HG02610 (cell line): ENCODE results near the gene ZNF408.
"Not testable (repeated sequence)": the region's sequence is repeated elsewhere in the genome, so short reads cannot be mapped to it uniquely, and the experiment has no call there.

Experiments used
- ATAC-seq: cut with Tn5 transposase; IDR thresholded peaks from one replicate; pipeline ENCODE4 v1.9.1; 2021; ENCODE audit warnings: mild to moderate bottlenecking, moderate library complexity; ENCODE audit not compliant: unreplicated experiment

ZNF408 gene

DNA sequence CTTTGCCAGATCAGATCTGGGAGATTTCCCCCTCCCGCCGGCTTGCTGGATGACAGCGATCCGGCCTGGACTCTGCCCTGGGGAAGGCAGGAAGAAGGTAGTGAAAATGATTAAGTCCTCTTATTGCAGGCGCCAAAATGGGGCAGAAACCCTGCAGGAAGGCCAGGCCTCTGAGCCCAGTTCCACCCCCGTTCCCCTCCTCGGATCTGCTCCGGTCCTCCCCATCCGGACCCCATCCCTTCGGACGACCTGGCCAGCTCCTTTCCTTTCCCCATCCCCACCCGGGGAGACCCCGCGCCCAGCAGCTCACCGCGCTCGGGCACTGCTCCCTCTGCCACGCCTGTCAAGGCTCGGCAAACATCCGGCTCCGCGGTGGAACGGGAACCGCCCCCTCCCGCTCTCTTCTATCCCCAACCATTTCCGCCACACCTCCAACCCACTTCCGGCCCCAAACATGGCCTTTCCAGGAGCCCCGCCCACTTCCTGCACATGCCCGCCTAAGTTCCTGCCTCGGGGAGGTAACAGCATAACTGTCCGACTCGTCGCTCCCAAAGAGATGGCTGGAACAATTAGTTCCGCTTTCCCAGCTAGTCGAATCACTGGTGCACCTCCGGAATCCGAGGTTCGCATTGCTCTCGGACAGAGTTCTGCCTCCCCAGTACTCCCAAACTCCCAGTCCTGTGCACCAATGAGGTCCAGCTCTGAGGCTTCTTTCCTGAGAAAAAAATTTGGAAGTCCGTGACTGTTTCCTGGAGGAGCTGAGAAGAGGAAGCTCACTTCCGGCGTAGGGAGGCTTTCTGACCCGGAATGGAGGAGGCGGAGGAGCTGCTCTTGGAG is at the start of gene ZNF408, which contains the start of gene ARHGAP1:
ZNF408 (plus strand) TSS at position 791 of the 837 bp plus-strand sequence; CDS start at position 808, 17 bp downstream.
ARHGAP1 (minus strand) TSS at position 379 of the 837 bp plus-strand sequence. CDS start 4,512 bp downstream, outside the sequence.
- ATAC-seq, result peak; percentile 90

DNA sequence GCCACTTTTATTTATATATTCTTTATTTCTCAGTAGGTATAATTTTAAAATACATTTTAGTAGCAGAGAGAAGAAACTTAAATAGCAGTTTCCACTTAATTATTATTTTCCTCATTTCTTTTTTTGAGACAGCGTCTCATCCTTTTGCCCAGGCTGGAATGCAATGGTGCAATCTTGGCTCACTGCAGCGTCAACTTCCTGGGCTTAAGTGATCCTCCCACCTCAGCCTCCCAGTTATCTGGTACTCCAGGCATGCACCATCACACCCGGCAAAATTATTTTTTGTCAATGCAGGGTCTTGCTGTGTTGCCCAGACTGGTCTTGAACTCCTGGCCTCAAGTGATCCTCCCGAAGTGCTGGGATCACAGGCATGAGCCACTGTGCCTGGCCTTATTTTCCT is 45.2 kb upstream of the ZNF408 start:
- no peak for ATAC-seq

DNA sequence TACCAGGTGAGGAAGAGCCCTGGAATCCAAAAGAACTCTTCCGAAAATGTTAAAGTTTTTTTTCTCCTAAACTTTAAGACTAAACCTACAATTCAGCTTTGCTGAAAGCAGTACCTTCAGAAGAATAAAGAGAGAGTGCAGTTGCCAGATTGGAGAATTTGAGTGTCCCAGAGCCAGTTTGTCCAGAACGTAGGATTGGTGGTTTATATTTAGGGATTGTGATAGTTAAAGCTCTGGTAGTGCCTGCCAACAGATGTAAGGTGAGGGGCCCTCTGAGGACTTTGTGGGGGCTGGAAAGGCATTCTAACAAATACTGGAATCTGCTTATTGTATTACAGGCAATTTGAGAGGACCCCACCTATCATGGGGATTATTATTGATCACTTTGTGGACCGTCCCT is 43.6 kb upstream of the ZNF408 start:
- ATAC-seq, result no peak

DNA sequence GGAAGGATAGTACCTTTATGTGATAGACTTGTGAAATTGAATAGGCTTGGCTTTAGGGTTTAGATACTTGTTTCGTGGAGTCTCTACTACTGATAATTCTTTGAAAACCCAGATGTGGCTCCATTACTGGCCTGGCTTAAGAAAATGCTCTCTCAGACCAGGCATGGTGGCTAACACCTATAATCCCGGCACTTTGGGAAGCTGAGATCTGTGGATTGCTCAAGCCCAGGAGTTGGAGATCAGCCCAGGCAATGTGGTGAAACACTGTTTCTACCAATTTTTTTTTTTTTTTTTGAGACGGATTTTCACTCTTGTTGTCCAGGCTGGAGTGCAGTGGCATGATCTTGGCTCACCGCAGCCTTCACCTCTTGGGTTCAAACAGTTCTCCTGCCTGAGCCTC is 42.6 kb upstream of the ZNF408 start:
- ATAC-seq, result no peak

DNA sequence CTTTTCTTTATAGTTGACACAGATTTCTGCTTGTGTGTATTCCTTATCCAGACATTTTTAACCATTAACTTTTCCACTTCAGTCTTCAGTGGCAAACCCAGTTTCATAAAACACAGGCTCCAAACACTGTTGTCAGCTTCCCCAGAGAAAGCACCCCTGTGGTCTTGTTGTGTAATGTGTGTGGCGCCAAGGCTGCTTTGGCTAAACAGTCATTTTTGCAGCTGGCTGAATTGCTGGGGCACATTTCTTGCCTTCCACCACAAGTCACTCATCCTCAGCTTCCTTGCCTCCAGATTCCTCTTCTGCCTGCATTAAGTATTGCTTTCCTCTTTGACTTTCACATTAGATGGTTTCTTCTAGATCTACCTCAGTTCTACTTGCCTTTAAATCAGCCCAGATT is 40.9 kb upstream of the ZNF408 start:
- ATAC-seq, result no peak

DNA sequence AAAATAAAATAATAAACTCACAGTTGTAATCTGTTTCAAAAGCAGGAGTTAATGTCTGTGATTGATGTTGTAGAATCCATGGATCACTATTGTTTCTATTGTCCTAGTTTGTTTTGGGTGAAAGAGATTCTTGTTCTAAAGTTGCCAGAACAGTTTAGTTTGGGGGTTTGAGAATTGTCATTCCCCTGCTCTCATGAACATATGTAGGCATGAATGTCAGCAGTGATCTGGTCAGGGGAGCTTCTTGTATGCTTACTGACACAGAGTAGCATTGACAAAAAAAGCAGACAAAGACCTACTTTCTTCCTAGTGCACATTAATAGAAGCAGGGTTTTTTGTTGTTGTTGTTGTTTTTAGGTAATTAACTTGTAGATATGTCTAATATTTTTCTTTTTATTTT is 39.0 kb upstream of the ZNF408 start:
- ATAC-seq, result no peak

DNA sequence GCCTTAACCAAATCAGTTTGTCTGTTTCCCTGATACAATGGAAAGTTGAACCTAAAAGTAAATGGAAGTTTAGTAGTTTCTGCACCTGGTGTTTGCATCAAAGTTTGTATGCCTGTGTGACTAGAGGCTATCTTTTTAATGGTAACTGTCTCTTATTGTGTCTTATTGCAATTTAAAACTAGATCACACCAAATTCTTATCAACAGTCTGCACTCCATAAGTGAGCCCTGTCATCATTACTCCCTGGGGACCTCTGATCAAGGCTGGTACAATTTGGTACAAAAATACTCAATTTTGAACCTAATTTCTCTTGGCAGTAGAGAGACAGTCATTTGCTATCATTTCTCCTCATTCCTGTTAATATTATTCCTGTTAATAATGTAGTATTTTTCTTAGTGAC is 38.5 kb upstream of the ZNF408 start:
- ATAC-seq, result no peak

DNA sequence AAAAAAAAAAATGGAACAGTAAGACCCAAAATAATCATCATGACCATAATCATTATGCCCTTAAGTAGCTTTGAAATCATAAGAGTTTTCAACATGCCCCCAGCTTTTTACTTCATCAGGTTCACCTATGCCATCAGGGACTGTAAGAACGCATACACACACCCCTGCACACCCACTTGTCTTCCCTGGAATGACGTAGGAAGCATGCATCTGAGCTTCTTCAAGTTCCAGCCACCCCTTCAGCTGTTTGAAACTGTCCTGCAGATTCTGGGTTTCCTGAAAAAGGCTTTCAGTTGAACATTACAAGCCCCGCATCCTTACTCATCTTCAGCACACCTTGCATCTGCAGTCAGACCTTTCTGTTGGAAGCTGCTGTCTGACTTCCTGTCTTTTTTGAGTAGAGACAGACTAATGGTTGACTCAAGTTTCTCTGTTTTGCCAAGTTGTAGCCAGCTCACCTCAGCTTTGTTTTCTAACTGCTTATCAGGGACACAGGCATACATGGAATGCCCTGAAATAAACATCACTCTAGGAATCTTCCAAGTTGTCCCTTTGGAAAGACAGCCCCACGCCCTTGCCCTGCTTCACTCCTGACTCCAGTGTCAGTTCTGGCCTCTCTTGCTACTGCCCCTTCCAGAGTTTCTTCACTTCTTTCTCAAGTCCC is 37.4 kb upstream of the ZNF408 start:
- ATAC-seq, result no peak

DNA sequence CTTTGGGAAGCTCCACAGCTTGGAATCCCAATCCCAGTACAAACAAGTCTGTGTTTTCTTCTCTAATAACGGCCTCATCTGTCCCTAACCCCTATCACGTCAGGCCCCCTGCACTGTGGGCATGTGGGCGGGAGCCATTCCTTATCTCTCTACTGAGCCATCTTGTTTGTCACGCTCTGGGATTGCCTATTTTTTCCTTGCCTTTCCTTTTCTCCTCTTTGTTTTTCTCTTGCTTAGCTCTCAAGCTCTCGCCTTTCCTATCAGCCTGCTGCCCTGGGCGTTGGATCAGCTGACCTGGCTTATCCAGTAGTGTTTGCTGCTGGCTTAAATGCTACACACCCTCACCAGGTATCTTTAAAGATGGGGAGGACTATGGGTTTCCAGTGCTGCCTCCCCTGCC is 36.2 kb upstream of the ZNF408 start:
- no peak for ATAC-seq

DNA sequence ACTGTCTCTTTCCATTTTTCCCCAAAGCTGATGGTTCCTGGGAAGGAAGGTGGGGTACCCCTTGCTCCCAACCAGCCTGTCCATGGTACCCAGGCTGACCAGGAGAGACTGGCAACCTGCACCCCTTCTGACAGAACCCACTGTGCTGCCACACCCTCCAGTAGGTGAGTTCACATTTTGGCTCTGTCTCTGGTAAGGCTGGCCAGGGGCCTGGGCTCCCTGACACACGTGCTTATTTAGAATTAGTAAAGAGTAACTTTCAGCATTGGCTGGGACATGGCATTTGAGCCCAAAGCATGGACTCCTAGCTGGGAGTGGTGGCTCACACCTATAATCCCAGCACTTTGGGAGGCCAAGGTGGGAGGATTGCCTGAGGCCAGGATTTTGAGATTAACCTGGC is 35.5 kb upstream of the ZNF408 start:
- ATAC-seq, result no peak

DNA sequence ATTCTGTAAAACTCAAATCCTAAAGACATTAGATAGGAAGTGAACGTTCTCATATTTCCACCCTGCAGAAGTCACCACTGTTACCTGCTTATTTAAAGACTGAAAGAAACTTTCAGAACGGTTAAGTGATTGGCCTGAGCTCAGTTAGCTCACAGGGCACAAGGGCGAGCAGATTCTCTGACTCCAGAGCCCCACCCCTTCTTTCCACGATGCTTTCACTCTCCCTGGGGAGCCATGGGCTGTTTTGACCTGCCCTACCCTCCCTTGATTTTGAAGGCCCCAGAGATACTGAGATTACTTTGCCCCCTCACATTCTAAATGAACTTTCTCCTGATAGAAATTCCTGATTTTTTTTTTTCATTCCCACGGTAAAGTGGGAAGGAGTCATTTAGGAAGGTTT is 34.3 kb upstream of the ZNF408 start:
- no peak for ATAC-seq

DNA sequence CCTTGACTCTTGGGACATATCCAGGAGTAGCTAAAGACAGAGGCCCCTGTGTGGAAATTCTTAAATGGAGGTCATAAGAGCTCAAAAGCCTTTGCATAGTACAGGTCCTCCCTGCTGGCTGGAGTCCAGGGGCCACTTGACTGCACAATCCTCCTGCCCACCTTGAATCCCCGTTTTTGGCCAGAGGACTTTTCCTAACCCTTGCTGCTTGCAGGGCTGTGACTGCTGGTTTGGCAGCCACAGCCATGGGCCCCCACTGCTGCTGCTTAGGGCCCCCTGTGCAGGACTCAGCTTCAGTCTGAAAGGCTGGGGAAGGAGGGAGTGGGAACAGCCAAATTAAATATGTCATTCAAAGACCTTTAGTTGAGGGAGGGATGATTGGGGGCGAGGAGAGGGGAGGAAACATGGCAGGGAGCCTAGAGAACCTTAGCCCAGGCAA is 33.8 kb upstream of the ZNF408 start:
- ATAC-seq, result no peak

DNA sequence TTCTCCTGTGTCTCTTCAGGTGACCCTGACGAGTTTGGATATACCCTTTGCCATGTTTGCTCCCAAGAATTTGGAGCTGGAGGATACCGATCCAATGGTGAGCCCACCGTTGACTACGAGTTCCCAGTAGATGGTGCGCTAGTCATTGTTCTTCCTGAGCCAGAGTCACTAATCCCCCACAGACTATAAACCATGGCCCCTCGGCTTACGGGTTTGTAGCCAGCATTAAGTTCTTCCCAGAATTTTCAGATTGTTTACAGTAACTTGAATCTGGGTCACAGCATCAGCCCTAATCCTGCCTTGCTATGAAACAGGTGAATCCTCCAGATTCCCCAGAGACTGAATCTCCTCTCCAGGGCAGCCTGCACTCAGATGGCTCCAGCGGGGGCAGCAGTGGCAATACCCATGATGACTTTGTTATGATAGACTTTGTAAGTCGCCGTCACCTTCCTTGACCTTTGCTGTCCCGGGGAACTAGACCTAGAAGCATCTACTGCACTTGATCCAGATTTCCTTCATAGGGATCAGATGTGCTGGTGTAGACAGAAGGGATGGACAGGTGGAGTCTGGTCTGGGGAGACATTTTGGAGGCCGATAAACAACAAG is 32.2 kb upstream of the ZNF408 start:
- ATAC-seq, result no peak

DNA sequence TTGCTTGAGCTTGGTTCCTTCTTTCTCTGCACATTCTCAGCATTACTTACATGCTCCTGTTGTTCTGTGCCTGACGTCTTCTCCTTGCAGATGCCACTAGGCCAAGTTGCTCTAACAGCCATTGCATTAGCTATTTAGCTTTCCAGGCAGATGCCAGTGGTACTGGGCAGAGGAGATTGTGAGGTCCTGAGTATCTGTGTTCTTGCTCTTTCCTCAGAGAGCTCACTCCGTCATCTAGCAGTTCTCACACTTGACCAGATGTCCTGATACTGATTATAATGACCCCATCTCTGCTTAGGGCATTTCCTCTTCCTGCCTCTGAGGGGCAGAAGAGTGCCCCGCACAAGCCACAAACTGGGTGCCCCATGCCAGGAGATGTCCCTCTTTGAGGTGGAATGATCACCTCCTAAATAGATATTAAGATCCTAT is 31.1 kb upstream of the ZNF408 start:
- ATAC-seq, result no peak

DNA sequence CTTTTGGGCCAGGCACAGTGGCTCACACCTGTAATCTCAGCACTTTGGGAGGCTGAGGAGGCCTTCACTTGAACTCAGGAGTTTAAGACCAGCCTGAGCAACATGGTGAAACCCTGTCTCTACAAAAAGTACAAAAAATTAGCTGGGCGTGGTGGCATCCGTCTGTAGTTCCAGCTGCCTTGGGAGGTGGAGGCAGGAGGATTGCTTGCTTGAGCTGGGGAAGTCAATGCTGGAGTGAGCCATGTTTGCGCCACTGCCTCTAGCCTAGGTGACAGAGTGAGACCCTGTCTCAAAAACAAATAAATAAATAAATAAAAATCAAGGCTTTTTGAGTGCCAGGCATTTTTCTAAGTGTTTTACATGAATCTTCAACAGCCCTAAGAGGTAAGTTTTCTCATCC is 30.3 kb upstream of the ZNF408 start:
- not testable (repeated sequence) for ATAC-seq

DNA sequence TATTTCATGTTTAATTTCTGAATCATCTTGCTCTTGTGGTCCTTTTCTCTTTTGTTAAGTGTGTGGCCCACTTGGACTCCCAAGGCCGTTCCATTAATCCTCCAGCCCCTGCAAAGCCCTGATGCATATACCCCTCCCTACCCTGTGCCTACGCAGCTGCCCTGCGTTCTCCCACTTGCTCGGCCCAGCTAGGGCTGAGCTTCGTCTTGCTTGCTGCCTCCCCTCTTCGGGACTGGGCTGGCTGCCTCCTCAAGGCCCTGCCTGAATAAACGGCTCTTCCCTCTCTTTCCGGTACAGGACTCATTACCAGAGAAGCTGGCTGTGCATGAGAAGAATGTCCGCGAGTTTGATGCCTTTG is 28.9 kb upstream of the ZNF408 start:
- ATAC-seq, result no peak

DNA sequence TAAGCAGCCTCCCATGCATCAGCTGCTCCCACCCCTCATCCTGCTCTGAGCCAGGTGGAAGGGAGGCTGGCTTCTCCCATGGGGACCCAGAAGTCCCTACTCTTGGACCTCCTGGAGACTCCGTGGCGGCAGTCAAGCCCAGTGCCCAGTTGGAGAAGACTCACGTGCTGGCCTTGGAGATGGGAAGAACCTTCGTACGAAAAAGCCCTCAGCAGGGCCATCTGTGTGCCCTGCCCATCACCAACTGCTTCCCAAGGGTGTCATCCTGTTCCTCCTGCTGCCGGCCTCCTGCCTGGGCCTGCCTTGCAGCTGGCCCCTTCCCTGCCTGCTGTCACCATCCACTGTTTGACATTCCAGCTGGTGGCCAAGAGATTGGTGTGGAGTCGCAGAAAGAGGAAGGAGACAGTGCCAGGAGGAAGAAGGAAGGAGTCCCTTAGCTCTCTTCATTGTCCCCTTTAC is 28.4 kb upstream of the ZNF408 start:
- no peak for ATAC-seq

DNA sequence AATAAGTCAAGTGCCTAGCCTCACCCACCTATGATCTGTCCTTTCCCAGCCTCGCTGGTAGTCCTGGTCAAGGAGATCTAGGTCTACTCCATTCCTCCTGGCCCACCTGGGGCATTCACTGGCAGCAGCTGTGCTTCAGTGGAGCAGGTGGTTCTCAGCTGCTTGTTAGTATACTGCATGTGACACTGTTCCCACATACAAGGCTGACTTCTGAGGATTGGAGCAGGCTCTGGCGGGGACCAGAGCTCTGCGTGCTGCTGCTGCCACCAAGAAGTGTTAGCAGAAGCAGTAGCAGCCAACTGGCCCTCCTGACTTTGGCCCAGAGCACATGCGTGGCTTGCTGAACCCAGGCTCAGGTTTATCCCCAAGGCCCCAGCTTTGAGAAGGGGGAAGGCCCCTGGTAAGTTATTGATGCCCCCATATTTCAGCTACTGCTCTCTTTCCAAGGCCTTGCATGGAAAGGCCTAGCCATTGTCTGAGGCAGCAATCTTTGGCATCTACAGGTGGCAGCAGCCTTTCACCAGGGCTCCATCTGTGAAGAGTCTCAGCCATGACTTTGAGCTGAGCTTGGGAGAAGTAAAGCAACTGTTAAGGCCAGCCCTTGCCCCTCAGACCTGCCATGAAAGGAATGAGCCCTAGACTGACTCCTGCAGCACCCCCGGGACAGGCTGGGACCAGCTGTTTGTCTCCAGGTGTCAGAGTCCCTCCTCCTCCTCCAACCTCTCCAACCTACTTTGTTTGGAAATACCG is 26.9 kb upstream of the ZNF408 start:
- ATAC-seq, result no peak

DNA sequence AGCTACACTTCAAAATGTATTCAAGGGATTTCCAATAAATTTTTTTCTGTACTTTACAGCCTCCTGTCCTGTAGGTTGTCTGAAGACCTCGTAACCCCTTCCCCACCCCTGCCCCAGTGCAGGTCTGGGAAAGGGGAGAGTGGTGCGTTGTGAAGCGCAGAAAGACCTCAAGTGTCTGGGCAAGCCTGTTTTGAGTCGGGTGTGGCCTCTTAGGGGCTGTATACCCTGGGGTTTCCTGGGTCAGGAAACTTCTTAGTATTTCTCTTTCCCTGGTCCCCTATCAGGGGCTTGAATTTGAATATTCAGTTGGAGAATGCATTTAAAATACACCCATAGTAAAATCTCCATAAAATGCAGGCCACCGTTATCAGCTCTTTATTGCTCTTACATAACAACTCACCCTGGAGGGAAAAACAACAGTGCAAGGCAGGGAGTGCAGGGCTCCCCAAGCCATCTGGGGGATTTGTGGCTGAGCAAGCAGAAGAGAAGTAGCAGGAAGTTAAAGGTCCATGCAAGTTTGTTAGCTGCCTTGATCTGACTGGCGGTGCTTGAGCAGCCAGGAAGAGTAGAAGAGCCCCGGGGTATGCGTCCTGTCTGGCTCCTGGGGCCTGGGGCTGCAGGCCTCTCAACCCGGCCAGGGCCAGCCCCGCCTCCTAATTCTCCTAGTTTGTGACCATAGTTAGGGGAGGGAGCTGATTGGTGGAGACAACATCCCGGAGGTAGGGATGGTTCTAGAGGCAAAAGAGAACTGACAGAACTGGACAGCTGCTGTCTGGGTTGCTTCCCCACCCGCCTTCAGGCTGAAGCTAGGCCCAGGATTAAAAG is 26.2 kb upstream of the ZNF408 start:
- no peak for ATAC-seq

DNA sequence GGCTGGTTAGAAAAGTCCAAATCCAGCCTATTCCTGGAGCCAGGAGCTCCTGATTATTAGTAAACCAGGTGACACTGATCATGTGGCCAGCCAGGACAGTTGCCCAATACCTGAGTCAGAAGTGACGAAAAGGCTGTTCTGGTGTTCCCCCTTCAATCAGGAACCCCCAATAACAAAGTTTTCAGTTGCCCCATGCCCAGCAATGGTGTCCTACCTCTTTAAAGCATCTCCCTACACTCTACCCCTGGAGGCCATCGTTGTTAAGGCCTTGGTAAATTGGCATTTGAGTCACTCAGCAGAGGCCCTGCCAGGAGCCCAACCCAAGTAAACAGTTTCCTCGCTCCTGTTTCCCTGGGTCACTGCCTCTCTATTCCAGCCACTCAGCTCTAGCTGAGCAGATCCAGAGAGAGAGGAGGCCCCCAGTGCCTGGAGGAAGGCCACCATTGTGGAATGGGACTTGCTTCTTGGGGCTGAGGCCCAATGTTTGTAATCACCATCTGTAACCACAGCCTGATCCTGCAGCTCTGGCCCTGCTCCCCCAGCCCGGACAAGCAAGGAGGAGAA is 25.5 kb upstream of the ZNF408 start:
- ATAC-seq, result no peak
